Transverse colon (tissue), 4 donors: Measurements from ENCODE around the gene PTGES3L. TPM values are rescaled to one million over a fixed set of nuclear protein-coding genes. Genes with fewer than 3 reads are reported as not detected.

Source experiments
- DNase-seq: peaks from one replicate; pipeline ENCODE4 v3.0.0-alpha.2; 2019
- H3K27ac ChIP-seq, 4 donors: fragments of 200-600 bp; sonication (generic); 2 replicates each; pipeline ENCODE4 v1.5.1; 2016 to 2018; ENCODE audit warnings: inconsistent platforms in 4 of 4
- H3K27me3 ChIP-seq: fragments of 200-600 bp; sonication (generic); 2 replicates; pipeline ENCODE4 v1.5.1; 2017; ENCODE audit warnings: inconsistent platforms
- H3K36me3 ChIP-seq, 4 donors: fragments of 200-600 bp; sonication (generic); 2 replicates each; pipeline ENCODE4 v1.5.1; 2017 to 2019; ENCODE audit warnings: inconsistent platforms in 4 of 4
- H3K4me1 ChIP-seq, 4 donors: fragments of 200-600 bp; sonication (generic); 2 replicates each; pipeline ENCODE4 v1.5.1; 2017 to 2020; ENCODE audit warnings: inconsistent platforms in 4 of 4
- H3K4me3 ChIP-seq, 4 donors: fragments of 200-600 bp; sonication (generic); 1 replicate in 1 of 4; 2 replicates in 3 of 4; pipeline versions ENCODE4 v1.5.1 to v1.6.1; 2017 to 2019; ENCODE audit warnings: inconsistent platforms in 4 of 4
- H3K9me3 ChIP-seq, 2 donors: fragments of 200-600 bp; sonication (generic); 2 replicates each; pipeline ENCODE4 v1.5.1; 2017 to 2019; ENCODE audit warnings: inconsistent platforms in 2 of 2
- CTCF ChIP-seq, 5 experiments: fragments of 200-600 bp in 3 of 5; fragments of 450-650 bp in 2 of 5; sonication (generic) in 3 of 5; IDR thresholded peaks; 1 replicate in 2 of 5; 2 replicates in 3 of 5; pipeline ENCODE4 v1.5.1; 2016 to 2017; ENCODE audit warnings: antibody characterized with exemption in 5 of 5, inconsistent platforms in 3 of 5, mild to moderate bottlenecking in 2 of 5, moderate library complexity in 1 of 5
- EP300 ChIP-seq: sonication (generic); formaldehyde crosslinking; IDR thresholded peaks from one replicate; pipeline ENCODE4 v1.6.1; 2017; ENCODE audit warnings: antibody characterized with exemption, low read depth
- POLR2A ChIP-seq: fragments of 450-650 bp; IDR thresholded peaks from one replicate; pipeline ENCODE4 v1.6.1; 2016; ENCODE audit warnings: antibody characterized with exemption, mild to moderate bottlenecking, moderate library complexity
- POLR2AphosphoS5 ChIP-seq, 3 donors: sonication (generic); formaldehyde crosslinking; IDR thresholded peaks; one replicate each; pipeline ENCODE4 v1.6.1; 2016; ENCODE audit warnings: antibody characterized with exemption in 3 of 3
- WGBS, 2 donors: methylation state at CpG; one replicate each; pipeline ENCODE4 v1.1.5; 2018; ENCODE audit warnings: low coverage in 1 of 2; 5-methylcytosine and 5-hydroxymethylcytosine counted together
- in situ Hi-C, 4 donors: fragments of 200-750 bp; cut with MboI; loops; one replicate each; pipeline versions ENCODE4 v1.15.0 to v1.15.1; 2017; ENCODE audit warnings: low sequenced_read_pairs in 3 of 4, low pct_ligation_motif_present in 1 of 4, low pct_unique_long_range_greater_than_20kb in 1 of 4
- intact Hi-C: fragments of 100-400 bp; cut with DNase I; formaldehyde crosslinking; loops from one replicate; pipeline ENCODE4 v1.15.1; 2023; ENCODE audit warnings: low total_unique reads
- small RNA-seq, 4 donors: library from RNA; depleted of rRNA; stranded (forward); fragments of <200 nt; gene quantifications; one replicate each; pipeline ENCODE3, GENCODE V24; 2016
- total RNA-seq, 4 donors: library from RNA; depleted of rRNA; stranded (reverse); fragments of >200 nt; gene quantifications; one replicate each; pipeline ENCODE4 v1.1.0, GENCODE V29; 2016

The PTGES3L gene
- total RNA-seq, 4 donors from 2014 or later: 3.4 to 8.3 (median 5.1) TPM; not detected in 1

- TF ChIP-seq CTCF (IDR thresholded peaks at IDR 0.05) (no peak), POLR2A (no peak), EP300 (no peak), POLR2AphosphoS5 (IDR thresholded peaks at IDR 0.05) (no peak)
- DNase-seq: no peak
- intact Hi-C loops: no loop called here
- peaks cover 0 to 11% (median 3%) of the 10 kb centered on the region in 4 donors for H3K4me1 ChIP-seq
- H3K27me3 ChIP-seq: peaks cover 81% of the 10 kb centered on the region
- no peaks in the 10 kb centered on the region for H3K9me3 ChIP-seq
- H3K36me3 ChIP-seq: no peaks in the 10 kb centered on the region
- peak overlapping the region in 1 of 4 donors; percentile 3 for H3K27ac ChIP-seq
- 33% methylated on average over 3 of the region's 3 CpGs for WGBS, 2 donors
- H3K4me3 ChIP-seq: no peak overlapping the region
- in situ Hi-C loops: no loop called here
Measured at GRCh38 chr17:42918902-42919521, 60.9 kb downstream of the PTGES3L start.

Small RNA genes within 50 kb of the gene (small RNA-seq; reads per million reads assigned to genes)
- gene AARSD1 (0 to 0.18 (median 0.07) reads per million in 4 donors), gene RF00561 (0 reads per million in 4 donors)

Other genes starting within 250 kb of the PTGES3L start
- 100 to 1,000 TPM in 1 of 4 donors, 10 to 100 TPM in 3; 30.4 to 159 (median 43.4) TPM for gene EZH1, start 235.0 kb downstream of the PTGES3L start, total RNA-seq
- 10 to 100 TPM in 2 of 4 donors, 1 to 10 TPM in 2; 6.1 to 88.0 (median 23.4) TPM for gene RAMP2, start 218.9 kb downstream of the PTGES3L start, total RNA-seq
- gene VPS25, start 206.6 kb downstream of the PTGES3L start, total RNA-seq: 100 to 1,000 TPM in 1 of 4 donors, 10 to 100 TPM in 3; 58.3 to 111 (median 79.7) TPM
- gene WNK4, start 199.5 kb downstream of the PTGES3L start, total RNA-seq: 10 to 100 TPM; 17.9 to 87.6 (median 40.9) TPM
- gene COA3, start 181.4 kb downstream of the PTGES3L start, total RNA-seq: 100 to 1,000 TPM; 128 to 400 (median 171) TPM
- gene CNTD1, start 181.2 kb downstream of the PTGES3L start, total RNA-seq: 1 to 10 TPM in 1 of 4 donors, under 1 TPM in 1, not detected in 2; 0.48 to 1.5 TPM
- gene BECN1, start 155.8 kb downstream of the PTGES3L start, total RNA-seq: 100 to 1,000 TPM in 3 of 4 donors, 10 to 100 TPM in 1; 78.2 to 199 (median 120) TPM
- 100 to 1,000 TPM in 1 of 4 donors, 10 to 100 TPM in 3; 37.0 to 131 (median 60.4) TPM for gene PSME3, start 146.7 kb downstream of the PTGES3L start, total RNA-seq
- gene AOC2, start 135.5 kb downstream of the PTGES3L start, total RNA-seq: 1 to 10 TPM in 2 of 4 donors, under 1 TPM in 2; 0.55 to 6.0 (median 1.1) TPM
- 100 to 1,000 TPM in 1 of 4 donors, 10 to 100 TPM in 3; 14.3 to 134 (median 35.2) TPM for gene AOC3, start 128.9 kb downstream of the PTGES3L start, total RNA-seq
- under 1 TPM in 2 of 4 donors, not detected in 2; 0.32 to 0.68 TPM for gene G6PC1, start 79.3 kb downstream of the PTGES3L start, total RNA-seq
- gene AARSD1, start 15.6 kb downstream of the PTGES3L start, total RNA-seq: 10 to 100 TPM in 2 of 4 donors, 1 to 10 TPM in 2; 2.6 to 21.9 (median 9.5) TPM
- gene RUNDC1, start 485 bp upstream of the PTGES3L start, total RNA-seq: 10 to 100 TPM; 18.1 to 43.8 (median 27.8) TPM
- 100 to 1,000 TPM; 243 to 836 (median 677) TPM for gene RPL27, start 18.3 kb upstream of the PTGES3L start, total RNA-seq
- gene IFI35, start 26.7 kb upstream of the PTGES3L start, total RNA-seq: 10 to 100 TPM; 11.5 to 81.1 (median 47.2) TPM
- gene VAT1, start 42.3 kb upstream of the PTGES3L start, total RNA-seq: 10 to 100 TPM; 26.2 to 94.1 (median 65.7) TPM
- gene RND2, start 45.2 kb upstream of the PTGES3L start, total RNA-seq: under 1 TPM in 2 of 4 donors, not detected in 2; 0.41 to 0.64 TPM
- 100 to 1,000 TPM in 1 of 4 donors, 1 to 10 TPM in 3; 2.6 to 121 (median 5.8) TPM for gene BRCA1, start 145.3 kb upstream of the PTGES3L start, total RNA-seq
- gene NBR1, start 191.1 kb upstream of the PTGES3L start, total RNA-seq: 100 to 1,000 TPM in 2 of 4 donors, 10 to 100 TPM in 2; 62.5 to 156 (median 99.3) TPM
- 10 to 100 TPM in 1 of 4 donors, 1 to 10 TPM in 3; 4.1 to 24.3 (median 7.9) TPM for gene TMEM106A, start 231.8 kb upstream of the PTGES3L start, total RNA-seq
- gene CCDC200, start 248.5 kb upstream of the PTGES3L start, total RNA-seq: not detected